Measurements from ENCODE around the gene GNG7.

GRCh38 chr19:2714531-2715269 lies 12.2 kb upstream of the GNG7 start:
- TF ChIP-seq, protein P1, sequence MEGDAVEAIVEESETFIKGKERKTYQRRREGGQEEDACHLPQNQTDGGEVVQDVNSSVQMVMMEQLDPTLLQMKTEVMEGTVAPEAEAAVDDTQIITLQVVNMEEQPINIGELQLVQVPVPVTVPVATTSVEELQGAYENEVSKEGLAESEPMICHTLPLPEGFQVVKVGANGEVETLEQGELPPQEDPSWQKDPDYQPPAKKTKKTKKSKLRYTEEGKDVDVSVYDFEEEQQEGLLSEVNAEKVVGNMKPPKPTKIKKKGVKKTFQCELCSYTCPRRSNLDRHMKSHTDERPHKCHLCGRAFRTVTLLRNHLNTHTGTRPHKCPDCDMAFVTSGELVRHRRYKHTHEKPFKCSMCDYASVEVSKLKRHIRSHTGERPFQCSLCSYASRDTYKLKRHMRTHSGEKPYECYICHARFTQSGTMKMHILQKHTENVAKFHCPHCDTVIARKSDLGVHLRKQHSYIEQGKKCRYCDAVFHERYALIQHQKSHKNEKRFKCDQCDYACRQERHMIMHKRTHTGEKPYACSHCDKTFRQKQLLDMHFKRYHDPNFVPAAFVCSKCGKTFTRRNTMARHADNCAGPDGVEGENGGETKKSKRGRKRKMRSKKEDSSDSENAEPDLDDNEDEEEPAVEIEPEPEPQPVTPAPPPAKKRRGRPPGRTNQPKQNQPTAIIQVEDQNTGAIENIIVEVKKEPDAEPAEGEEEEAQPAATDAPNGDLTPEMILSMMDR (IDR thresholded peaks at IDR 0.05; ENCODE audit: insufficient read depth, low read depth, low read length): no peak
- TF ChIP-seq EZH2 (IDR thresholded peaks at IDR 0.05; ENCODE audit: insufficient read depth, low read length): no peak

All from astrocyte (in vitro differentiated cells and primary cell).